Measurements from ENCODE around the gene CTNNA3. TPM values are rescaled to one million over a fixed set of nuclear protein-coding genes. Genes with fewer than 3 reads are reported as not detected.

The CTNNA3 gene
- total and polyA plus RNA-seq, 2 of the 4 experiments (the other 2 are of a cell fraction), result 0.19 to 0.90 TPM

- Histone ChIP-seq H4K91ac (ENCODE audit: insufficient read depth, low read depth, low read length) (no peak overlapping the region), H4K8ac (ENCODE audit: low read depth in 2 of 2, low read length in 2 of 2) (no peak overlapping the region), H3K79me1 (ENCODE audit: low read depth in 1 of 2, low read length in 2 of 2) (no peaks in the 10 kb centered on the region), H3K56ac (ENCODE audit: extremely low read depth, insufficient read depth, low read length) (no peak overlapping the region), H2AK5ac (ENCODE audit: low read depth, low read length) (no peak overlapping the region), H3K4me1 (ENCODE audit: control insufficient read depth, insufficient read depth, low read length) (no peaks in the 10 kb centered on the region), H4K5ac (ENCODE audit: low read depth, low read length) (no peak overlapping the region), H3K9me1 (ENCODE audit: insufficient read depth, low read length) (no peaks in the 10 kb centered on the region), H2BK20ac (ENCODE audit: low read depth, low read length) (no peak overlapping the region), H3K23ac (ENCODE audit: low read depth, low read length) (no peak overlapping the region), H2AFZ (replicated peaks; ENCODE audit: low read length, poor library complexity) (no peak overlapping the region), H3K4ac (ENCODE audit: low read depth, low read length) (no peak overlapping the region), H3K4me3 (ENCODE audit: insufficient read depth, low read depth, low read length) (no peak overlapping the region), H3K27ac (ENCODE audit: insufficient read depth, low read length) (no peak overlapping the region), H2AK9ac (replicated peaks; ENCODE audit: low read depth, low read length, poor library complexity) (no peak overlapping the region), H2BK5ac (ENCODE audit: low read depth, low read length, poor library complexity, severe bottlenecking) (no peak overlapping the region), H3K36me3 (ENCODE audit: control insufficient read depth, insufficient read depth, low read length) (no peaks in the 10 kb centered on the region), H3K4me2 (ENCODE audit: low read depth, low read length) (no peak overlapping the region), H3K27me3 (ENCODE audit: control insufficient read depth, insufficient read depth, low read length) (no peaks in the 10 kb centered on the region), H3K18ac (ENCODE audit: low read depth, low read length) (no peak overlapping the region), H3K9me3 (ENCODE audit: control insufficient read depth, insufficient read depth, low read length) (no peaks in the 10 kb centered on the region), H3K9ac (ENCODE audit: low read depth, low read length) (no peak overlapping the region), H4K20me1 (ENCODE audit: insufficient read depth, low read length) (no peaks in the 10 kb centered on the region), H3K14ac (replicated peaks; ENCODE audit: low read depth, low read length) (no peak overlapping the region), H2BK15ac (ENCODE audit: low read depth, low read length) (no peak overlapping the region), H2BK120ac (ENCODE audit: low read depth, low read length) (no peak overlapping the region)
- ChIA-PET CTCF (no interaction called here), POLR2A (ENCODE audit: unreplicated experiment) (no interaction called here)
- dilution Hi-C loops (cut with HindIII; ENCODE audit: low sequenced_read_pairs, unreplicated experiment), result no loop called here
- in situ Hi-C loops (cut with MboI; ENCODE audit: low sequenced_read_pairs), result no loop called here
- no TSS peak for BruUV-seq (replicated peaks)
- no peak for TF ChIP-seq ELK1 (IDR thresholded peaks at IDR 0.05; ENCODE audit: borderline replicate concordance, low read depth, low read length)
- no peak for TF ChIP-seq CTCF (conservative IDR thresholded peaks at IDR 0.05; ENCODE audit: low read depth, low read length)
- TF ChIP-seq SMC3 (IDR thresholded peaks at IDR 0.05; ENCODE audit: low read depth, low read length), result no peak
- no peak for TF ChIP-seq MXI1 (IDR thresholded peaks at IDR 0.05; ENCODE audit: borderline replicate concordance, low read depth, low read length)
- TF ChIP-seq RCOR1 (IDR thresholded peaks at IDR 0.05; ENCODE audit: insufficient replicate concordance, low read length), result no peak
- TF ChIP-seq RFX5 (IDR thresholded peaks at IDR 0.05; ENCODE audit: low read depth, low read length), result no peak
- no peak for TF ChIP-seq CHD1 (IDR thresholded peaks at IDR 0.05; ENCODE audit: low read depth, low read length)
- TF ChIP-seq FOS (IDR thresholded peaks at IDR 0.05; ENCODE audit: low read depth, low read length), result no peak
- TF ChIP-seq CEBPB (IDR thresholded peaks at IDR 0.05; ENCODE audit: low read depth, low read length), result no peak
- no peak for TF ChIP-seq NFE2L2 (IDR thresholded peaks at IDR 0.05; ENCODE audit: low read depth, low read length)
- no peak for TF ChIP-seq BHLHE40 (IDR thresholded peaks at IDR 0.05; ENCODE audit: low read depth, low read length)
- no peak for TF ChIP-seq RAD21 (IDR thresholded peaks at IDR 0.05; ENCODE audit: low read length)
- TF ChIP-seq MAZ (IDR thresholded peaks at IDR 0.05; ENCODE audit: borderline replicate concordance, low read depth, low read length), result no peak
- ATAC-seq (ENCODE audit: low read depth) (no peak), DNase-seq (no peak)
- intact Hi-C loops (cut with micrococcal nuclease), result no loop called here
Measured at GRCh38 chr10:67596641-67597040, 99.4 kb downstream of the CTNNA3 start.
